ENCODE results near the gene SMIM20.

GRCh38 chr4:25879991-25880651 lies 33.9 kb upstream of the SMIM20 start:
- TF ChIP-seq EZH2 (IDR thresholded peaks at IDR 0.05; ENCODE audit: low read length, unreplicated experiment), result no peak
- TF ChIP-seq CTCF (conservative IDR thresholded peaks at IDR 0.05; ENCODE audit: low read depth, low read length), result no peak
